ENCODE data around the gene TENT5A. TPM values are rescaled to one million over a fixed set of nuclear protein-coding genes. Genes with fewer than 3 reads are reported as not detected.

Gene TENT5A
- total RNA-seq, 6 experiments from 2014 or later = 7.7 to 16.9 (median 9.1) TPM

GRCh38 chr6:81767163-81767891, 14.8 kb upstream of the TENT5A start:
- Histone ChIP-seq H3K4me1 (peaks cover 0 to 19% (median 6%) of the 10 kb centered on the region in 4 donors), H3K36me3 (no peaks in the 10 kb centered on the region), H3K4me3 (no peak overlapping the region), H3K9me3 (no peaks in the 10 kb centered on the region), H3K27me3 (no peaks in the 10 kb centered on the region), H3K27ac (peak overlapping the region in 2 of 3 donors; percentile 31 to 41)
- intact Hi-C loops (cut with DNase I) = no loop called here
- DNase-seq (no peak), ATAC-seq (peak; percentile 16 to 45 (median 36))
- TF ChIP-seq POLR2A (IDR thresholded peaks at IDR 0.05) (no peak), CTCF (IDR thresholded peaks at IDR 0.05) (no peak)
- WGBS (ENCODE audit: insufficient coverage, low coverage, low lambda C conversion rate, missing lambda C conversion rate) = 66% methylated on average over 4 of the region's 4 CpGs

GRCh38 chr6:81766482-81767069, 14.1 kb upstream of the TENT5A start:
- DNase-seq (no peak), ATAC-seq (peak; percentile 72 to 87 (median 80))
- Histone ChIP-seq H3K4me3 (no peak overlapping the region), H3K27me3 (no peaks in the 10 kb centered on the region), H3K36me3 (no peaks in the 10 kb centered on the region), H3K27ac (peak overlapping the region in 1 of 3 donors; percentile 41), H3K9me3 (no peaks in the 10 kb centered on the region), H3K4me1 (peaks cover 0 to 19% (median 6%) of the 10 kb centered on the region in 4 donors)
- TF ChIP-seq POLR2A (IDR thresholded peaks at IDR 0.05) (no peak), CTCF (IDR thresholded peaks at IDR 0.05) (no peak)
- intact Hi-C loops (cut with DNase I) = no loop called here
- WGBS (ENCODE audit: insufficient coverage, low coverage, low lambda C conversion rate, missing lambda C conversion rate) = 14% methylated on average over 3 of the region's 3 CpGs

- 88% methylated on average over 2 of the region's 2 CpGs for WGBS (ENCODE audit: insufficient coverage, low coverage, low lambda C conversion rate, missing lambda C conversion rate)
- intact Hi-C loops (cut with DNase I) = no loop called here
- ATAC-seq = no peak
Measured at GRCh38 chr6:81764531-81764930, 12.1 kb upstream of the TENT5A start.

GRCh38 chr6:81763968-81764367, 11.5 kb upstream of the TENT5A start:
- H3K4me3 ChIP-seq = no peak overlapping the region
- H3K27me3 ChIP-seq = no peaks in the 10 kb centered on the region
- no peaks in the 10 kb centered on the region for H3K9me3 ChIP-seq
- intact Hi-C loops (cut with DNase I) = no loop called here
- H3K4me1 ChIP-seq = peaks cover 0 to 19% (median 6%) of the 10 kb centered on the region in 4 donors
- no peak for TF ChIP-seq POLR2A (IDR thresholded peaks at IDR 0.05)
- no peak for TF ChIP-seq CTCF (IDR thresholded peaks at IDR 0.05)
- ATAC-seq (no peak), DNase-seq (no peak)
- no peaks in the 10 kb centered on the region for H3K36me3 ChIP-seq
- 57% methylated on average over 3 of the region's 3 CpGs for WGBS (ENCODE audit: insufficient coverage, low coverage, low lambda C conversion rate, missing lambda C conversion rate)
- no peak overlapping the region for H3K27ac ChIP-seq

More at GRCh38 chr6:81764531-81764930, 12.1 kb upstream of the TENT5A start:
- Histone ChIP-seq H3K4me1 (peaks cover 0 to 19% (median 6%) of the 10 kb centered on the region in 4 donors), H3K27ac (no peak overlapping the region), H3K36me3 (no peaks in the 10 kb centered on the region), H3K27me3 (no peaks in the 10 kb centered on the region), H3K4me3 (no peak overlapping the region), H3K9me3 (no peaks in the 10 kb centered on the region)
- TF ChIP-seq POLR2A (IDR thresholded peaks at IDR 0.05) = no peak
- no peak for TF ChIP-seq CTCF (IDR thresholded peaks at IDR 0.05)
- DNase-seq = no peak
